K562 (cell line): ENCODE measurements around the gene ZNF181. TPM values are rescaled to one million over a fixed set of nuclear protein-coding genes. Genes with fewer than 3 reads are reported as not detected.

ENCODE experiments used
- BHLHE40 ChIP-seq: IDR thresholded peaks from 2 replicates; pipeline ENCODE4 v1.6.1; 2011; ENCODE audit warnings: low read length, improper control_type of control experiment
- BRD9 ChIP-seq: fragments of 450-650 bp; IDR thresholded peaks from 2 replicates; pipeline ENCODE4 v1.6.1; 2018; ENCODE audit warnings: low read depth; ENCODE audit not compliant: partially characterized antibody
- BRF1 ChIP-seq: IDR thresholded peaks from 3 replicates; pipeline ENCODE4 v1.6.1; 2011; ENCODE audit warnings: borderline replicate concordance, mild to moderate bottlenecking; ENCODE audit not compliant: insufficient read length; ENCODE audit errors: extremely low read depth
- CBX8 ChIP-seq: fragments of 200-600 bp; sonication (generic); IDR thresholded peaks from 2 replicates; pipeline ENCODE4 v1.6.1; 2012; ENCODE audit warnings: borderline replicate concordance, mixed run types, low read depth, mild to moderate bottlenecking, moderate library complexity, mixed read lengths, low read length, control low read depth, inconsistent platforms; ENCODE audit not compliant: poor library complexity, severe bottlenecking; ENCODE audit errors: extremely low read depth
- EHMT2 ChIP-seq: fragments of 450-650 bp; IDR thresholded peaks from 2 replicates; pipeline ENCODE4 v1.6.1; 2018; ENCODE audit warnings: antibody characterized with exemption
- FOXP1 ChIP-seq: sonication (generic); formaldehyde crosslinking; IDR thresholded peaks from 2 replicates; pipeline ENCODE4 v1.8.0; 2022; ENCODE audit warnings: mild to moderate bottlenecking, missing genetic modification reagents
- HINFP ChIP-seq: fragments of 450-650 bp; conservative IDR thresholded peaks from 2 replicates; pipeline ENCODE4 v1.6.1; 2016; ENCODE audit warnings: missing genetic modification characterization, low read depth, mild to moderate bottlenecking, control low read depth, missing compliant biosample characterization
- ILK ChIP-seq: fragments of 450-650 bp; IDR thresholded peaks from 2 replicates; pipeline ENCODE4 v1.6.1; 2016; ENCODE audit warnings: missing genetic modification characterization, low read depth, mild to moderate bottlenecking, missing compliant biosample characterization, moderate library complexity, borderline replicate concordance
- SOX6 ChIP-seq: fragments of 450-650 bp; IDR thresholded peaks from 2 replicates; pipeline ENCODE4 v1.6.1; 2014; ENCODE audit warnings: mild to moderate bottlenecking
- SP1 ChIP-seq: sonication (generic); formaldehyde crosslinking; IDR thresholded peaks from 2 replicates; pipeline ENCODE4 v1.8.1; 2022; ENCODE audit warnings: mild to moderate bottlenecking, missing genetic modification reagents
- TARDBP ChIP-seq: fragments of 450-650 bp; IDR thresholded peaks from 2 replicates; pipeline ENCODE4 v1.6.1; 2016
- TEAD2 ChIP-seq: fragments of 450-650 bp; IDR thresholded peaks from 2 replicates; pipeline ENCODE4 v1.6.1; 2016; ENCODE audit warnings: missing genetic modification characterization, control low read depth, missing compliant biosample characterization
- YBX1 ChIP-seq: fragments of 450-650 bp; IDR thresholded peaks from 2 replicates; pipeline ENCODE4 v1.7.1; 2016; ENCODE audit warnings: mild to moderate bottlenecking
- ZC3H8 ChIP-seq: fragments of 450-650 bp; IDR thresholded peaks from 2 replicates; pipeline ENCODE4 v1.6.1; 2017
- ZFP36 ChIP-seq: fragments of 150-350 bp; IDR thresholded peaks from 2 replicates; pipeline ENCODE4 v1.6.1; 2018; ENCODE audit warnings: low read length, low read depth; ENCODE audit not compliant: partially characterized antibody
- ZFX ChIP-seq: sonication (generic); formaldehyde crosslinking; IDR thresholded peaks from 2 replicates; pipeline ENCODE4 v1.8.0; 2022; ENCODE audit warnings: mild to moderate bottlenecking, missing genetic modification reagents, moderate library complexity
- ZNF512 ChIP-seq: IDR thresholded peaks from 2 replicates; pipeline ENCODE4 v1.6.1; 2016; ENCODE audit warnings: missing genetic modification characterization, missing compliant biosample characterization
- polyA plus RNA-seq, 8 experiments: library from polyadenylated mRNA; depleted of rRNA in 4 of 8; stranded (reverse) in 5 of 8; unstranded in 3 of 8; fragments of >200 nt; fragmentation: Nextera tagmentation in 2 of 8; fragmentation: Illumina TruSeq in 1 of 8; extraction: Ambion mirVana in 2 of 8; extraction: Trizol in 1 of 8; gene quantifications; 2 replicates each; pipeline versions ENCODE4 v1.2.1 to v1.2.3, GENCODE V29; 2011 to 2014; ENCODE audit warnings: inconsistent platforms in 1 of 8, missing spikeins in 1 of 8
- total RNA-seq, 7 experiments: library from RNA; depleted of rRNA in 6 of 7; stranded (reverse); fragments of >200 nt in 6 of 7; fragmentation: Illumina TruSeq in 2 of 7; extraction: Trizol in 2 of 7; gene quantifications; 2 replicates each; pipeline versions ENCODE4 v1.2.1 to v1.2.3, GENCODE V29; 2011 to 2021; ENCODE audit warnings: low replicate concordance in 1 of 7
- TF ChIP-seq, protein P1 (sequence below): sonication (generic); formaldehyde crosslinking; IDR thresholded peaks from 2 replicates; pipeline ENCODE4 v1.8.0; 2022; ENCODE audit warnings: mild to moderate bottlenecking, missing genetic modification reagents
- TF ChIP-seq, protein P2 (sequence below), 3 experiments: IDR thresholded peaks in 2 of 3; conservative IDR thresholded peaks in 1 of 3; 2 replicates each; pipeline ENCODE4 v1.5.1; 2011 to 2012; ENCODE audit warnings: low read length in 3 of 3, mild to moderate bottlenecking in 3 of 3, control low read depth in 2 of 3, improper control_type of control experiment in 1 of 3, inconsistent platforms in 1 of 3, low read depth in 1 of 3, mixed read lengths in 1 of 3, moderate library complexity in 1 of 3; ENCODE audit not compliant: insufficient read depth in 2 of 3
- TF ChIP-seq, protein P3 (sequence below): fragments of 250-450 bp; sonication (Bioruptor Pico); IDR thresholded peaks from 2 replicates; pipeline ENCODE4 v1.8.0; 2022; ENCODE audit warnings: inconsistent platforms, mild to moderate bottlenecking, moderate library complexity, borderline replicate concordance

ZNF181 gene
- total and polyA plus RNA-seq, 9 of the 15 experiments (the other 6 are each of a cell fraction or from before 2014, with no cell fraction given) = 4.3 to 20.3 (median 12.1) TPM

DNA sequence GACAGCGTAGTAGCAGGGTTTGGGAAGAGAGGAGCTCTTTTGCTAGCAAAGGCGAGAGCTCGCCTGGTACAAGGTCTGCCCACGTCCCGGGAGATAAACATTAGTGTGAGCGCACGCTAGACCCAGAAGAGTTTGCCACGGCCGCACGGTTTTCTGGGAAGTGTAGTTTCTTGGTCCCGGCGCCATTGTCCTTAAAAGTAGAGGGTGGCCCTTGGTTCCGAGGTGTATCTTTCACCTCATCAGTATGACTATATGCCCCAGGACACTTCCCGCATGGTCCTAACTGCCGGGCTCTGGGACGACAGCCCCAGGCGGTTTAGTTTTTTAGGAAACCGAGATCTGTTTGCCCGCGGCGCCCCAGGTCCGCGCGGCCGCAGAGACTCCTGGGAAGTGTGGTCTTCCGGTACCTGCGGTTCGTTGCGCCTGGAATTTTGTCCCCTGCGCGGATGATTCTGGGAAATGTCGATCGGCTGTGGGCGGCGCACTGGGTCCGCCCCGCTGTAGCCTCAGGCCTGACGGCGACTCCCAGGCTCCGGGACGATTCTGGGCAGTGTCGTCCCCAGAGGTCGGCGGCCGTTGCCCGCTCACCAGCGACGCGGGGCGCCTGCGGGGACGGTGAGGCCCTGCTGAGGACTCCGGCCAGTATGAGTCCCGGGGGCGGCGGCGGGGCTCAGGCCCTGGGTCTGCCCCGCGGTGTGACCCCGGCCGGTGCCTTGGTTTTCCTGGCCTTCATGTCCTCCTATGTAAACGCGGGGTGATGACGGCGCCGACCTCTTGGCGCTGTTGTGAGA, at the start of gene ZNF181 (continued):
- TF ChIP-seq EHMT2 = no peak
- no peak for TF ChIP-seq ILK (tag)
- peak; percentile 88 for TF ChIP-seq SP1 (CRISPR knock-in tag)
- no peak for TF ChIP-seq ZFP36
- no peak for TF ChIP-seq ZC3H8
- TF ChIP-seq ZFX (CRISPR knock-in tag) = peak; percentile 100
- peak; percentile 90 for TF ChIP-seq HINFP
- TF ChIP-seq, protein P1, sequence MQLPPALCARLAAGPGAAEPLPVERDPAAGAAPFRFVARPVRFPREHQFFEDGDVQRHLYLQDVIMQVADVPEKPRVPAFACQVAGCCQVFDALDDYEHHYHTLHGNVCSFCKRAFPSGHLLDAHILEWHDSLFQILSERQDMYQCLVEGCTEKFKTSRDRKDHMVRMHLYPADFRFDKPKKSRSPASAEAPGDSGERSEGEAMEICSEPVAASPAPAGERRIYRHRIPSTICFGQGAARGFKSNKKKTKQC (CRISPR knock-in tag) = peak; percentile 89; the same call in 1 of the 2 replicates
- peak; percentile 62; the same call in 1 of the 2 replicates for TF ChIP-seq TEAD2
- TF ChIP-seq, protein P2, sequence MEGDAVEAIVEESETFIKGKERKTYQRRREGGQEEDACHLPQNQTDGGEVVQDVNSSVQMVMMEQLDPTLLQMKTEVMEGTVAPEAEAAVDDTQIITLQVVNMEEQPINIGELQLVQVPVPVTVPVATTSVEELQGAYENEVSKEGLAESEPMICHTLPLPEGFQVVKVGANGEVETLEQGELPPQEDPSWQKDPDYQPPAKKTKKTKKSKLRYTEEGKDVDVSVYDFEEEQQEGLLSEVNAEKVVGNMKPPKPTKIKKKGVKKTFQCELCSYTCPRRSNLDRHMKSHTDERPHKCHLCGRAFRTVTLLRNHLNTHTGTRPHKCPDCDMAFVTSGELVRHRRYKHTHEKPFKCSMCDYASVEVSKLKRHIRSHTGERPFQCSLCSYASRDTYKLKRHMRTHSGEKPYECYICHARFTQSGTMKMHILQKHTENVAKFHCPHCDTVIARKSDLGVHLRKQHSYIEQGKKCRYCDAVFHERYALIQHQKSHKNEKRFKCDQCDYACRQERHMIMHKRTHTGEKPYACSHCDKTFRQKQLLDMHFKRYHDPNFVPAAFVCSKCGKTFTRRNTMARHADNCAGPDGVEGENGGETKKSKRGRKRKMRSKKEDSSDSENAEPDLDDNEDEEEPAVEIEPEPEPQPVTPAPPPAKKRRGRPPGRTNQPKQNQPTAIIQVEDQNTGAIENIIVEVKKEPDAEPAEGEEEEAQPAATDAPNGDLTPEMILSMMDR (IDR thresholded peaks at IDR 0.05 in 2 of 3, conservative IDR thresholded peaks at IDR 0.05 in 1 of 3; ENCODE audit: insufficient read depth in 2 of 3, low read depth in 1 of 3, low read length in 3 of 3) = peak in 1 of 3 experiments; percentile 8; a peak in 1 of 6 replicates
- 0 out of 2 replicates have a peak, but pooled peaks have one; percentile 57 for TF ChIP-seq TARDBP
- TF ChIP-seq BHLHE40 = no peak; the same call in 1 of the 2 replicates
- peak; percentile 27; the same call in 1 of the 2 replicates for TF ChIP-seq SOX6
- peak; percentile 35 for TF ChIP-seq BRD9
- TF ChIP-seq ZNF512 (tag) = no peak
- no peak for TF ChIP-seq YBX1
- TF ChIP-seq, protein P3, sequence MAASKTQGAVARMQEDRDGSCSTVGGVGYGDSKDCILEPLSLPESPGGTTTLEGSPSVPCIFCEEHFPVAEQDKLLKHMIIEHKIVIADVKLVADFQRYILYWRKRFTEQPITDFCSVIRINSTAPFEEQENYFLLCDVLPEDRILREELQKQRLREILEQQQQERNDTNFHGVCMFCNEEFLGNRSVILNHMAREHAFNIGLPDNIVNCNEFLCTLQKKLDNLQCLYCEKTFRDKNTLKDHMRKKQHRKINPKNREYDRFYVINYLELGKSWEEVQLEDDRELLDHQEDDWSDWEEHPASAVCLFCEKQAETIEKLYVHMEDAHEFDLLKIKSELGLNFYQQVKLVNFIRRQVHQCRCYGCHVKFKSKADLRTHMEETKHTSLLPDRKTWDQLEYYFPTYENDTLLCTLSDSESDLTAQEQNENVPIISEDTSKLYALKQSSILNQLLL (CRISPR knock-in tag) = 0 out of 2 replicates have a peak, but pooled peaks have one; percentile 8
- no peak for TF ChIP-seq BRF1
- TF ChIP-seq FOXP1 (CRISPR knock-in tag) = peak; percentile 52; the same call in 1 of the 2 replicates
- TF ChIP-seq CBX8 = no peak
